Tibial artery (tissue), 4 donors: ENCODE results near the gene ABCC9.

Experiments
- DNase-seq, 2 donors: peaks; one replicate each; pipeline ENCODE4 v3.0.0-alpha.2; 2019
- H3K27ac ChIP-seq, 2 donors: fragments of 200-600 bp; sonication (generic) in 1 of 2; 1 replicate in 1 of 2; 2 replicates in 1 of 2; pipeline ENCODE4 v1.5.1; 2018 to 2019; ENCODE audit warnings: mild to moderate bottlenecking in 1 of 2
- H3K27me3 ChIP-seq, 2 donors: fragments of 200-600 bp; sonication (generic) in 1 of 2; one replicate each; pipeline versions ENCODE4 v1.5.1 to v1.6.0; 2016 to 2019
- H3K36me3 ChIP-seq, 3 donors: fragments of 200-600 bp; sonication (generic) in 2 of 3; one replicate each; pipeline ENCODE4 v1.5.1; 2016 to 2019; ENCODE audit warnings: mild to moderate bottlenecking in 2 of 3
- H3K4me1 ChIP-seq, 4 donors: fragments of 200-600 bp; sonication (generic) in 2 of 4; 1 replicate in 3 of 4; 2 replicates in 1 of 4; pipeline ENCODE4 v1.5.1; 2016 to 2019
- H3K4me3 ChIP-seq, 2 donors: fragments of 200-600 bp; sonication (generic) in 1 of 2; 1 replicate in 1 of 2; 2 replicates in 1 of 2; pipeline ENCODE4 v1.5.1; 2018 to 2019; ENCODE audit warnings: mild to moderate bottlenecking in 2 of 2
- H3K9me3 ChIP-seq, 3 donors: fragments of 200-600 bp; sonication (generic) in 1 of 3; one replicate each; pipeline ENCODE4 v1.5.1; 2016 to 2019
- CTCF ChIP-seq, 2 experiments: fragments of 200-600 bp in 1 of 2; fragments of 450-650 bp in 1 of 2; IDR thresholded peaks; one replicate each; pipeline ENCODE4 v1.5.1; 2017 to 2019; ENCODE audit warnings: antibody characterized with exemption in 2 of 2, mild to moderate bottlenecking in 1 of 2, moderate library complexity in 1 of 2
- intact Hi-C: fragments of 100-400 bp; cut with DNase I; formaldehyde crosslinking; loops from one replicate; pipeline ENCODE4 v1.15.0; 2023; ENCODE audit warnings: low total_unique reads

The ABCC9 gene

GRCh38 chr12:21827083-21827482, 114.1 kb downstream of the ABCC9 start:
- intact Hi-C loops = no loop called here
- DNase-seq = no peak
- TF ChIP-seq CTCF (IDR thresholded peaks at IDR 0.05) = no peak
- H3K4me1 ChIP-seq = peaks cover 0 to 69% (median 13%) of the 10 kb centered on the region in 4 donors
- no peaks in the 10 kb centered on the region for H3K36me3 ChIP-seq
- H3K27me3 ChIP-seq = no peaks in the 10 kb centered on the region
- peak overlapping the region; percentile 50 to 66 for H3K27ac ChIP-seq
- H3K9me3 ChIP-seq = no peaks in the 10 kb centered on the region
- no peak overlapping the region for H3K4me3 ChIP-seq

- TF ChIP-seq CTCF (IDR thresholded peaks at IDR 0.05) = no peak
- H3K9me3 ChIP-seq = no peaks in the 10 kb centered on the region
- no peak for DNase-seq
- H3K27ac ChIP-seq = no peak overlapping the region
- no peaks in the 10 kb centered on the region for H3K36me3 ChIP-seq
- no peaks in the 10 kb centered on the region for H3K27me3 ChIP-seq
- H3K4me1 ChIP-seq = peaks cover 0 to 64% (median 10%) of the 10 kb centered on the region in 4 donors
- intact Hi-C loops = no loop called here
- H3K4me3 ChIP-seq = no peak overlapping the region
Measured at GRCh38 chr12:21826618-21826910, 114.7 kb downstream of the ABCC9 start.

- Histone ChIP-seq H3K36me3 (no peaks in the 10 kb centered on the region), H3K27me3 (no peaks in the 10 kb centered on the region), H3K27ac (no peak overlapping the region), H3K9me3 (no peaks in the 10 kb centered on the region), H3K4me1 (peaks cover 0 to 59% (median 9%) of the 10 kb centered on the region in 4 donors), H3K4me3 (no peak overlapping the region)
- no peak for DNase-seq
- no peak for TF ChIP-seq CTCF (IDR thresholded peaks at IDR 0.05)
- intact Hi-C loops = no loop called here
Measured at GRCh38 chr12:21825886-21826617, 115.2 kb downstream of the ABCC9 start.

- peak overlapping the region; percentile 39 to 53 for H3K27ac ChIP-seq
- H3K4me3 ChIP-seq = peak overlapping the region in 1 of 2 donors; percentile 18
- peak; percentile 79 to 89 for DNase-seq
- H3K36me3 ChIP-seq = no peaks in the 10 kb centered on the region
- intact Hi-C loops = loop anchor here (5.0 kb wide), 1 partner anchor 46 kb away; no protein-coding TSS in a partner anchor
- peaks cover 0 to 53% (median 10%) of the 10 kb centered on the region in 4 donors for H3K4me1 ChIP-seq
- TF ChIP-seq CTCF (IDR thresholded peaks at IDR 0.05) = no peak
- H3K9me3 ChIP-seq = no peaks in the 10 kb centered on the region
- no peaks in the 10 kb centered on the region for H3K27me3 ChIP-seq
Measured at GRCh38 chr12:21823581-21823980, 117.6 kb downstream of the ABCC9 start.

GRCh38 chr12:21819678-21820077, 121.5 kb downstream of the ABCC9 start:
- peaks cover 0 to 45% (median 3%) of the 10 kb centered on the region in 4 donors for H3K4me1 ChIP-seq
- H3K27me3 ChIP-seq = no peaks in the 10 kb centered on the region
- intact Hi-C loops = loop anchor here (5.0 kb wide), 1 partner anchor 42 kb away; no protein-coding TSS in a partner anchor
- no peaks in the 10 kb centered on the region for H3K9me3 ChIP-seq
- no peak for DNase-seq
- H3K27ac ChIP-seq = no peak overlapping the region
- no peak overlapping the region for H3K4me3 ChIP-seq
- no peaks in the 10 kb centered on the region for H3K36me3 ChIP-seq
- no peak for TF ChIP-seq CTCF (IDR thresholded peaks at IDR 0.05)
